GM12878 (cell line): Measurements from ENCODE around the gene PLCD1. TPM values are rescaled to one million over a fixed set of nuclear protein-coding genes. Genes with fewer than 3 reads are reported as not detected.

Source experiments
- ATAC-seq: fragments of 200-7000 bp; cut with Tn5 transposase; 3 replicates; pipeline ENCODE4 v1.9.1; 2020; ENCODE audit warnings: mild to moderate bottlenecking, moderate library complexity
- BruUV-seq: library from RNA; stranded (reverse); fragments of 400-500 nt; replicated peaks from 2 replicates; lab custom pipeline; 2021; lab: Mats Ljungman, UMichigan
- CTCF ChIA-PET: fragments of 300-600 bp; sonication (Branson Sonifier 250); formaldehyde crosslinking; extraction: SDS; loops from one replicate; lab custom pipeline; 2021; ENCODE audit warnings: inconsistent platforms; lab: Yijun Ruan, JAX
- POLR2A ChIA-PET: fragments of 350-600 bp; formaldehyde crosslinking; extraction: SDS; loops from one replicate; lab custom pipeline; 2021; ENCODE audit warnings: inconsistent platforms; lab: Charles Lee
- RAD21 ChIA-PET: fragments of 300-600 bp; sonication (Branson Sonifier 250); formaldehyde crosslinking; loops from one replicate; lab custom pipeline; 2023; ENCODE audit warnings: antibody characterized with exemption; ENCODE audit not compliant: unreplicated experiment; lab: Charles Lee
- SMC1A ChIA-PET: fragments of 300-600 bp; sonication (Branson Sonifier 250); formaldehyde crosslinking; loops from one replicate; lab custom pipeline; 2023; ENCODE audit not compliant: unreplicated experiment, uncharacterized antibody; lab: Charles Lee
- DNase-seq: peaks from one replicate; pipeline ENCODE4 v3.0.0-alpha.2; 2011; ENCODE audit warnings: low read depth, low spot score
- FAIRE-seq: peaks from 3 replicates; lab custom pipeline; 2011; peaks lifted over from hg19 to GRCh38; lab: Jason Lieb, UNC
- H2AFZ ChIP-seq: 2 replicates; pipeline ENCODE4 v1.6.0; 2011; ENCODE audit warnings: low read depth, low read length, control low read depth; ENCODE audit not compliant: control insufficient read depth
- H3K27ac ChIP-seq: 2 replicates; pipeline ENCODE4 v1.5.1; 2011; ENCODE audit warnings: control low read depth; ENCODE audit not compliant: control insufficient read depth, insufficient read depth
- H3K27me3 ChIP-seq, 2 experiments: replicated peaks in 1 of 2; 2 replicates each; pipeline versions ENCODE4 v1.6.0 to v1.6.1; 2011; ENCODE audit warnings: low read length in 1 of 2; ENCODE audit not compliant: control insufficient read depth in 2 of 2, insufficient read depth in 2 of 2
- H3K36me3 ChIP-seq, 2 experiments: 2 replicates each; pipeline ENCODE4 v1.5.1; 2011; ENCODE audit warnings: low read length in 1 of 2; ENCODE audit not compliant: control insufficient read depth in 2 of 2, insufficient read depth in 2 of 2
- H3K4me1 ChIP-seq: 2 replicates; pipeline ENCODE4 v1.6.1; 2011; ENCODE audit warnings: mild to moderate bottlenecking, low read length, moderate library complexity, mixed read lengths; ENCODE audit not compliant: control insufficient read depth, insufficient read depth
- H3K4me2 ChIP-seq: 2 replicates; pipeline ENCODE4 v1.6.0; 2011; ENCODE audit warnings: control low read depth; ENCODE audit not compliant: control insufficient read depth, insufficient read depth
- H3K4me3 ChIP-seq: fragments of 200-600 bp; sonication (generic); 2 replicates; pipeline ENCODE4 v1.5.1; 2016
- H3K79me2 ChIP-seq: 2 replicates; pipeline ENCODE4 v1.6.0; 2011; ENCODE audit warnings: low read length; ENCODE audit not compliant: control insufficient read depth, insufficient read depth
- H3K9ac ChIP-seq: 2 replicates; pipeline ENCODE4 v1.8.0; 2011; ENCODE audit warnings: low read length, control low read depth, mixed read lengths; ENCODE audit not compliant: control insufficient read depth, insufficient read depth
- H3K9me3 ChIP-seq: replicated peaks from 3 replicates; pipeline ENCODE4 v1.5.1; 2011; ENCODE audit warnings: mild to moderate bottlenecking, low read length; ENCODE audit not compliant: control insufficient read depth, insufficient read depth
- H4K20me1 ChIP-seq: 2 replicates; pipeline ENCODE4 v1.6.0; 2011; ENCODE audit not compliant: control insufficient read depth, insufficient read depth
- ASH2L ChIP-seq: fragments of 300-600, 200-600 bp; sonication (generic); IDR thresholded peaks from 2 replicates; pipeline ENCODE4 v1.6.1; 2017; ENCODE audit warnings: low read depth, mild to moderate bottlenecking, borderline replicate concordance
- EP300 ChIP-seq, 2 experiments: fragments of 150-350 bp in 1 of 2; IDR thresholded peaks; 2 replicates each; pipeline ENCODE4 v1.6.1; 2011 to 2012; ENCODE audit warnings: low read depth in 2 of 2, low read length in 2 of 2, borderline replicate concordance in 1 of 2, improper control_type of control experiment in 1 of 2, inconsistent platforms in 1 of 2; ENCODE audit not compliant: control insufficient read depth in 1 of 2
- FOS ChIP-seq: IDR thresholded peaks from 3 replicates; pipeline ENCODE4 v1.6.1; 2011; ENCODE audit warnings: borderline replicate concordance; ENCODE audit not compliant: insufficient read length; ENCODE audit errors: extremely low read depth
- FOXM1 ChIP-seq: IDR thresholded peaks from 2 replicates; pipeline ENCODE4 v1.6.1; 2012; ENCODE audit warnings: low read depth, mild to moderate bottlenecking, inconsistent platforms, low read length, moderate library complexity
- HDAC6 ChIP-seq: fragments of 200-600 bp; sonication (generic); IDR thresholded peaks from one replicate; pipeline ENCODE4 v1.8.0; 2017; ENCODE audit warnings: antibody characterized with exemption; ENCODE audit not compliant: unreplicated experiment
- IRF4 ChIP-seq: IDR thresholded peaks from 2 replicates; pipeline ENCODE4 v1.6.1; 2011; ENCODE audit warnings: low read depth, low read length
- PAX8 ChIP-seq: fragments of 450-650 bp; IDR thresholded peaks from 2 replicates; pipeline ENCODE4 v1.6.1; 2017; ENCODE audit warnings: mild to moderate bottlenecking, moderate library complexity
- SMAD5 ChIP-seq: IDR thresholded peaks from 2 replicates; pipeline ENCODE4 v1.6.1; 2016; ENCODE audit warnings: antibody characterized with exemption, low read depth
- SP1 ChIP-seq: IDR thresholded peaks from one replicate; pipeline ENCODE4 v1.6.1; 2011; ENCODE audit warnings: low read depth, low read length
- USF1 ChIP-seq: IDR thresholded peaks from 2 replicates; pipeline ENCODE4 v1.6.1; 2011; ENCODE audit warnings: borderline replicate concordance, low read depth, mild to moderate bottlenecking, moderate library complexity, mixed read lengths, low read length; ENCODE audit not compliant: insufficient read depth; ENCODE audit errors: extremely low read length
- ZNF592 ChIP-seq: fragments of 450-650 bp; IDR thresholded peaks from 2 replicates; pipeline ENCODE4 v1.6.1; 2017; ENCODE audit warnings: mild to moderate bottlenecking, moderate library complexity
- ZNF687 ChIP-seq: fragments of 450-650 bp; IDR thresholded peaks from 2 replicates; pipeline ENCODE4 v1.6.1; 2017; ENCODE audit warnings: mild to moderate bottlenecking, moderate library complexity
- WGBS: methylation state at CpG from one replicate; pipeline ENCODE4 v1.1.6; 2016; ENCODE audit warnings: low lambda C conversion rate; ENCODE audit not compliant: insufficient replicate concordance, insufficient coverage; ENCODE audit errors: missing lambda C conversion rate; 5-methylcytosine and 5-hydroxymethylcytosine counted together
- in situ Hi-C: fragments of 300-500 bp; cut with MboI; formaldehyde crosslinking; loops from 9 replicates; pipeline ENCODE4 v1.14.3; 2018; ENCODE audit warnings: mixed read lengths
- intact Hi-C: fragments of 100-400 bp; cut with micrococcal nuclease; formaldehyde crosslinking; loops from one replicate; pipeline ENCODE4 v1.14.2; 2022; ENCODE audit not compliant: unreplicated experiment
- polyA plus RNA-seq, 11 experiments: library from polyadenylated mRNA; depleted of rRNA in 4 of 11; unstranded in 6 of 11; stranded (reverse) in 5 of 11; fragments of >200 nt; fragmentation: Nextera tagmentation in 4 of 11; fragmentation: Illumina TruSeq in 1 of 11; extraction: Ambion mirVana in 4 of 11; extraction: Trizol in 1 of 11; gene quantifications; 1 replicate in 1 of 11; 2 replicates in 10 of 11; pipeline versions ENCODE4 v1.2.1 to v1.2.3, GENCODE V29; 2011 to 2016; ENCODE audit warnings: inconsistent platforms in 2 of 11, missing spikeins in 2 of 11, low read depth in 1 of 11
- total RNA-seq, 4 experiments: library from RNA; depleted of rRNA in 3 of 4; stranded (reverse); fragments of >200 nt in 3 of 4; fragmentation: Illumina TruSeq in 1 of 4; extraction: Trizol in 1 of 4; gene quantifications; 2 replicates each; pipeline versions ENCODE4 v1.2.1 to v1.2.3, GENCODE V29; 2013 to 2021

Gene PLCD1
- total and polyA plus RNA-seq, 10 of the 15 experiments (the other 5 are each of a cell fraction or from before 2014, with no cell fraction given), result 0.20 to 3.9 (median 1.2) TPM; not detected in 1

GRCh38 chr3:38009807-38010591 is 19.4 kb downstream of the PLCD1 start (continued):
- TF ChIP-seq ZNF687 (no peak), SP1 (no peak), PAX8 (no peak), HDAC6 (no peak), FOXM1 (no peak), FOS (no peak)

GRCh38 chr3:38008971-38009580 is 20.4 kb downstream of the PLCD1 start:
- no peaks in the 10 kb centered on the region for H3K9me3 ChIP-seq
- H3K36me3 ChIP-seq, result no peaks in the 10 kb centered on the region; a peak in 2 of 4 replicates
- in situ Hi-C loops, result no loop called here
- TF ChIP-seq IRF4 (no peak), ASH2L (no peak), EP300 (IDR thresholded peaks at IDR 0.05; ENCODE audit: borderline replicate concordance in 1 of 2, control insufficient read depth in 1 of 2, low read depth in 2 of 2, low read length in 2 of 2) (no peak), SMAD5 (no peak), USF1 (no peak), ZNF592 (no peak)
- TF ChIP-seq, all 136 proteins: peak for 0
- FAIRE-seq, result no peak
- ChIA-PET SMC1A (no interaction called here), RAD21 (no interaction called here), CTCF (interaction anchor here (0.6 to 1.2 kb wide), 3 partner anchors 11 to 1133 kb away, joined by 3 read pairs; no protein-coding TSS in a partner anchor), POLR2A (no interaction called here)
- H3K79me2 ChIP-seq, result no peaks in the 10 kb centered on the region
- ATAC-seq, result no peak
- H3K9ac ChIP-seq, result no peak overlapping the region
- BruUV-seq, result no TSS peak
- H3K4me1 ChIP-seq, result no peaks in the 10 kb centered on the region; the same call in 1 of the 2 replicates
- no peak overlapping the region for H3K4me2 ChIP-seq
- intact Hi-C loops, result no loop called here
- no peaks in the 10 kb centered on the region for H4K20me1 ChIP-seq
- 71% methylated on average over 16 of the region's 16 CpGs for WGBS
- H3K4me3 ChIP-seq, result no peak overlapping the region
- H3K27ac ChIP-seq, result no peak overlapping the region
- DNase-seq, result no peak
- no peaks in the 10 kb centered on the region for H3K27me3 ChIP-seq
- H2AFZ ChIP-seq, result no peak overlapping the region
